ENCODE measurements around the gene MEST.

DNA sequence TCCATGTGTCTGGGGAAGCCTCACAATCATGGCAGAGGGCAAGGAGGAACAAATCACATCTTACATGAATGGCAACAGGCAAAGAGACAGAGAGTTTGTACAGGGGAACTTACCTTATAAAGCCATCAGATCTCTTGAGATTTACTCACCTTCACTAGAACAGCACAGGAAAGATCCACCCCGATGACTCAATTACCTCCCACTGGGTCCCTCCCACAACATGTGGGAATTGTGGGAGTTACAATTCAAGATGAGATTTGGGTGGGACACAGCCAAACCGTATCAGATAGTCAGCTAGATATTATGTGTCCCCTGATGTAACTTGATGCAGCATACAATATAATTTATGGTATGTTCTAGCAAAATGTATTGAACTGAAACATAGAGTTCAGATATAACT lies 36.9 kb upstream of the MEST start:
- TF ChIP-seq, protein P1, sequence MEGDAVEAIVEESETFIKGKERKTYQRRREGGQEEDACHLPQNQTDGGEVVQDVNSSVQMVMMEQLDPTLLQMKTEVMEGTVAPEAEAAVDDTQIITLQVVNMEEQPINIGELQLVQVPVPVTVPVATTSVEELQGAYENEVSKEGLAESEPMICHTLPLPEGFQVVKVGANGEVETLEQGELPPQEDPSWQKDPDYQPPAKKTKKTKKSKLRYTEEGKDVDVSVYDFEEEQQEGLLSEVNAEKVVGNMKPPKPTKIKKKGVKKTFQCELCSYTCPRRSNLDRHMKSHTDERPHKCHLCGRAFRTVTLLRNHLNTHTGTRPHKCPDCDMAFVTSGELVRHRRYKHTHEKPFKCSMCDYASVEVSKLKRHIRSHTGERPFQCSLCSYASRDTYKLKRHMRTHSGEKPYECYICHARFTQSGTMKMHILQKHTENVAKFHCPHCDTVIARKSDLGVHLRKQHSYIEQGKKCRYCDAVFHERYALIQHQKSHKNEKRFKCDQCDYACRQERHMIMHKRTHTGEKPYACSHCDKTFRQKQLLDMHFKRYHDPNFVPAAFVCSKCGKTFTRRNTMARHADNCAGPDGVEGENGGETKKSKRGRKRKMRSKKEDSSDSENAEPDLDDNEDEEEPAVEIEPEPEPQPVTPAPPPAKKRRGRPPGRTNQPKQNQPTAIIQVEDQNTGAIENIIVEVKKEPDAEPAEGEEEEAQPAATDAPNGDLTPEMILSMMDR (IDR thresholded peaks at IDR 0.05), result no peak
- TF ChIP-seq POLR2A (IDR thresholded peaks at IDR 0.05), result no peak

All from body of pancreas (tissue), 4 donors.